ENCODE results near the gene KPNA1. TPM values are rescaled to one million over a fixed set of nuclear protein-coding genes. Genes with fewer than 3 reads are reported as not detected.

KPNA1 gene
- total RNA-seq, 1 experiment from 2014 or later: 104 TPM

DNA sequence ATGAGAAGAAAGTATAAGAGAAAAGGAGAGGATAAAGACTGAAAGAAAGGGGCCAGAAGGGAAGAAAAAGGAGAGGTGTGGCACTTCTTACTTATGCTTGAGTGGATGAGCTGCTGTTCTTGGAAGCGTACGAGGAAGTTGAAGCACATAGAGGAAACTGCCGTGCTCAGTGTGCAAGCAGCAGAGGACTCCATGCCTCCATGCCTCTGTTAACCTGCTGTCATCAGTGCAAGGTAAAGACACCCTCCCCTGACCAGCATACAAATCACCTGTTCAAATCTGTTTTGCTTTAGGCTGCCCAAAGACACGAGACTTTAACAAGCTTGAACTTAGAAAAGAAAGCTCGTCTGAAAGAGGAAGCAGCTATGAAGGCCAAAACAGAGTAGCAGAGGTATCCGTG is 105.3 kb downstream of the KPNA1 start:
- Mint-ChIP-seq H3K4me3 (ENCODE audit: unreplicated experiment) (no peak overlapping the region), H3K9me3 (ENCODE audit: unreplicated experiment) (no peaks in the 10 kb centered on the region), H3K36me3 (ENCODE audit: insufficient read depth, unreplicated experiment) (peaks cover 66% of the 10 kb centered on the region), H3K27me3 (ENCODE audit: insufficient read depth, unreplicated experiment) (no peaks in the 10 kb centered on the region), H3K27ac (ENCODE audit: low read depth, unreplicated experiment) (no peak overlapping the region), H3K4me1 (ENCODE audit: insufficient read depth, unreplicated experiment) (peaks cover 24% of the 10 kb centered on the region)
- intact Hi-C loops (cut with micrococcal nuclease): no loop called here
- ChIA-PET POLR2A (interaction anchor here (0.6 to 2.0 kb wide), 3 partner anchors 12 to 25 kb away, joined by 3 to 12 read pairs (median 4); partner anchors contain the start of gene FAM162A), CTCF (interaction anchor here (0.6 to 1.5 kb wide), 4 partner anchors 16 to 103 kb away, joined by 3 to 7 read pairs (median 5); no protein-coding TSS in a partner anchor)
- TF ChIP-seq, protein P1, sequence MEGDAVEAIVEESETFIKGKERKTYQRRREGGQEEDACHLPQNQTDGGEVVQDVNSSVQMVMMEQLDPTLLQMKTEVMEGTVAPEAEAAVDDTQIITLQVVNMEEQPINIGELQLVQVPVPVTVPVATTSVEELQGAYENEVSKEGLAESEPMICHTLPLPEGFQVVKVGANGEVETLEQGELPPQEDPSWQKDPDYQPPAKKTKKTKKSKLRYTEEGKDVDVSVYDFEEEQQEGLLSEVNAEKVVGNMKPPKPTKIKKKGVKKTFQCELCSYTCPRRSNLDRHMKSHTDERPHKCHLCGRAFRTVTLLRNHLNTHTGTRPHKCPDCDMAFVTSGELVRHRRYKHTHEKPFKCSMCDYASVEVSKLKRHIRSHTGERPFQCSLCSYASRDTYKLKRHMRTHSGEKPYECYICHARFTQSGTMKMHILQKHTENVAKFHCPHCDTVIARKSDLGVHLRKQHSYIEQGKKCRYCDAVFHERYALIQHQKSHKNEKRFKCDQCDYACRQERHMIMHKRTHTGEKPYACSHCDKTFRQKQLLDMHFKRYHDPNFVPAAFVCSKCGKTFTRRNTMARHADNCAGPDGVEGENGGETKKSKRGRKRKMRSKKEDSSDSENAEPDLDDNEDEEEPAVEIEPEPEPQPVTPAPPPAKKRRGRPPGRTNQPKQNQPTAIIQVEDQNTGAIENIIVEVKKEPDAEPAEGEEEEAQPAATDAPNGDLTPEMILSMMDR (IDR thresholded peaks at IDR 0.05; ENCODE audit: unreplicated experiment): no peak
- no TSS peak for BruUV-seq (replicated peaks)
- no peak for DNase-seq (ENCODE audit: unreplicated experiment)

DNA sequence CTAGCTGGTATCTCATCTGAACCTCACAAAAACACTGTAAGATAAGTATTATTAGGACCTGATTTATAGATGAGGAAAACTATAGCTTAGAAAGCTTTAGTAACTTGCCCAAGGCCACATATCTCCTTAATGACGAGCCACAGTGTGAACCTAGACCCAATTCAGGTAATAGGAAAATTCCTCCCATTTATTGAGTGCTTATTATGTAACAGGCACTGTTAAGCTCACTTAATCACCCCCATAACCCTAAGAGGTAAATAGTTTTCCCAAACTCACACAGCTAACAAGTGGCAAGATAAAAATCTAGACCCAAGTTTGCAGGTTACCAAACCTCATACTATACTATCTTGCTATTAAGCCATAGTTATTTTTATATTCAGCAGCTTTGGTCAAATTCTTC is 106.8 kb downstream of the KPNA1 start:
- peaks cover 22% of the 10 kb centered on the region for H3K4me1 Mint-ChIP-seq (ENCODE audit: insufficient read depth, unreplicated experiment)
- intact Hi-C loops (cut with micrococcal nuclease): no loop called here
- no peak overlapping the region for H3K4me3 Mint-ChIP-seq (ENCODE audit: unreplicated experiment)
- no peak for DNase-seq (ENCODE audit: unreplicated experiment)
- no TSS peak for BruUV-seq (replicated peaks)
- no peaks in the 10 kb centered on the region for H3K27me3 Mint-ChIP-seq (ENCODE audit: insufficient read depth, unreplicated experiment)
- no peak overlapping the region for H3K27ac Mint-ChIP-seq (ENCODE audit: low read depth, unreplicated experiment)
- ChIA-PET CTCF (interaction anchor here (0.6 to 1.6 kb wide), 9 partner anchors 12 to 415 kb away, joined by 3 to 6 read pairs (median 3); partner anchors contain the start of gene FAM162A), POLR2A (interaction anchor here (0.6 to 1.6 kb wide), 6 partner anchors 8 to 227 kb away, joined by 3 to 8 read pairs (median 4); partner anchors contain the start of genes MIX23 and WDR5B)
- H3K36me3 Mint-ChIP-seq (ENCODE audit: insufficient read depth, unreplicated experiment): peaks cover 59% of the 10 kb centered on the region
- H3K9me3 Mint-ChIP-seq (ENCODE audit: unreplicated experiment): no peaks in the 10 kb centered on the region
- TF ChIP-seq, protein P1 (IDR thresholded peaks at IDR 0.05; ENCODE audit: unreplicated experiment): no peak

DNA sequence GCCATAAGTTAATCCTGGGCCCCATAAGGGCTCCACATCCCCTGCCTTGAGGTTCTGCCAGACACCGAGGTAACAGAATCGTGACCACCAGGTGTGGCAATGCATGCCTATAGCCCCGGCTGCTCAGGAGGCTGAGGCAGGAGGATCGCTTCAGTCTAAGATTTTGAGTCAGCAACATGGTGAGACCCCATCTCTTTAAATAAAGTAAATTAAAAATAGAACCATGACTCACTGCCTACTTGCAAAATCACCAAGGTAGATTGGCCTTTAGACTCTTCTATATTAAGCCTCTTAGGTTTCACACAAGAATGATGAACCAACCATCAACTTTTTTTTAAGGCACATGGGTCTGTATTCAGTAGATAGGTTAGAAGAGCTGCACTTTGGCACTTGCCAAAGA is 108.5 kb downstream of the KPNA1 start:
- CTCF ChIA-PET: interaction anchor here (0.6 kb wide), 1 partner anchor 933 kb away, joined by 3 read pairs; no protein-coding TSS in a partner anchor
- intact Hi-C loops (cut with micrococcal nuclease): no loop called here

DNA sequence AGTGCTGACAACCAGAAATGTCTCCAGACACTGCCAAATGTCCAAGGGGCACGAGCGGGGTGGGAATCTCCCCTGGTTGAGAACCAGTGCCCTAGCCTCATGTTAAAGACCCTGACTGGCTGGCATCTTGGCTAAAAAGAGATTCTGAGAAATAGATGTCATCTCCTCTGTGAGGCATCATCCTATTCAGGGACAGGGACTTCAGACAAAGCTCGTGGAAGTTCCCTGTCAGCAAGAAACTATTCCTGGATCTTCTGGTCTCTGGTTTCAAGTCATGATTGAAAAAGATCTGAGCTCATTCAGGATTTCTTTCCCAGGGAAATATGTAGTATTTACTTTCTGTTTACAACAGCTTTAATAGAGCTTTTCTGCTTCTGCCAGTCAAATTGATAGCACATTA is 109.7 kb downstream of the KPNA1 start:
- TF ChIP-seq, protein P1 (IDR thresholded peaks at IDR 0.05; ENCODE audit: unreplicated experiment): no peak
- ChIA-PET POLR2A (interaction anchor here (0.7 to 2.3 kb wide), 3 partner anchors 9 to 36 kb away, joined by 3 to 10 read pairs (median 3); partner anchors contain the start of gene WDR5B), CTCF (no interaction called here)
- Mint-ChIP-seq H3K4me3 (ENCODE audit: unreplicated experiment) (no peak overlapping the region), H3K4me1 (ENCODE audit: insufficient read depth, unreplicated experiment) (peaks cover 6% of the 10 kb centered on the region), H3K36me3 (ENCODE audit: insufficient read depth, unreplicated experiment) (peaks cover 43% of the 10 kb centered on the region), H3K27ac (ENCODE audit: low read depth, unreplicated experiment) (no peak overlapping the region), H3K27me3 (ENCODE audit: insufficient read depth, unreplicated experiment) (no peaks in the 10 kb centered on the region), H3K9me3 (ENCODE audit: unreplicated experiment) (no peaks in the 10 kb centered on the region)
- DNase-seq (ENCODE audit: unreplicated experiment): no peak
- BruUV-seq (replicated peaks): no TSS peak
- intact Hi-C loops (cut with micrococcal nuclease): no loop called here

More for the DNA sequence above, 108.5 kb downstream of the KPNA1 start:
- peaks cover 11% of the 10 kb centered on the region for H3K4me1 Mint-ChIP-seq (ENCODE audit: insufficient read depth, unreplicated experiment)
- H3K9me3 Mint-ChIP-seq (ENCODE audit: unreplicated experiment): no peaks in the 10 kb centered on the region
- H3K27me3 Mint-ChIP-seq (ENCODE audit: insufficient read depth, unreplicated experiment): no peaks in the 10 kb centered on the region
- POLR2A ChIA-PET: interaction anchor here (2.3 kb wide), 1 partner anchor 9 kb away, joined by 10 read pairs; the partner anchor contains the start of gene WDR5B
- no peak overlapping the region for H3K4me3 Mint-ChIP-seq (ENCODE audit: unreplicated experiment)
- no peak for DNase-seq (ENCODE audit: unreplicated experiment)
- H3K36me3 Mint-ChIP-seq (ENCODE audit: insufficient read depth, unreplicated experiment): peaks cover 50% of the 10 kb centered on the region
- H3K27ac Mint-ChIP-seq (ENCODE audit: low read depth, unreplicated experiment): no peak overlapping the region
- BruUV-seq (replicated peaks): no TSS peak
- TF ChIP-seq, protein P1 (IDR thresholded peaks at IDR 0.05; ENCODE audit: unreplicated experiment): no peak

All from MCF 10A (cell line).